NAMALWA (cell line): ENCODE measurements around the gene HCN4.

Source experiments
- DNase-seq: peaks from one replicate; pipeline ENCODE4 v3.0.0-alpha.2; 2015; ENCODE audit warnings: low spot score

HCN4 gene

DNA sequence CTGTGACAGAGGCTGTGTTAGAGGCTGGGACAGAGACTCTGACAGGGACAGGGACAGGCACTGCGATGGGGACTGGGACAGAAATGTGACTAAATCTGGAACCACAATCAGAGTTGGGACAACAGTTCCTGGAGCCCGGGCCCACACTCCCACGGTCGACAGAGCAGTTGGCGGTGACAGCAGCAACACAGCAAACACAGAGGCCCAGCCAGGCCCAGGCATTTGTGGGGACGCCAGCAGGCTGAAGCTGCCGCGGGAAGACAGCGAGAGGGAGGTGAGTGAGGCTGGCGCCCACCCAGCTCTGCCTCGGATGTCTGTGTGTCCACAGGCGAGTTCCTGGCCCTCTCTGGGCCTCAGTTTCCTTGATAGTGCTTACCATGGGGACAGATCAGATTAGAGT, 9.3 kb upstream of the HCN4 start:
- no peak for DNase-seq

DNA sequence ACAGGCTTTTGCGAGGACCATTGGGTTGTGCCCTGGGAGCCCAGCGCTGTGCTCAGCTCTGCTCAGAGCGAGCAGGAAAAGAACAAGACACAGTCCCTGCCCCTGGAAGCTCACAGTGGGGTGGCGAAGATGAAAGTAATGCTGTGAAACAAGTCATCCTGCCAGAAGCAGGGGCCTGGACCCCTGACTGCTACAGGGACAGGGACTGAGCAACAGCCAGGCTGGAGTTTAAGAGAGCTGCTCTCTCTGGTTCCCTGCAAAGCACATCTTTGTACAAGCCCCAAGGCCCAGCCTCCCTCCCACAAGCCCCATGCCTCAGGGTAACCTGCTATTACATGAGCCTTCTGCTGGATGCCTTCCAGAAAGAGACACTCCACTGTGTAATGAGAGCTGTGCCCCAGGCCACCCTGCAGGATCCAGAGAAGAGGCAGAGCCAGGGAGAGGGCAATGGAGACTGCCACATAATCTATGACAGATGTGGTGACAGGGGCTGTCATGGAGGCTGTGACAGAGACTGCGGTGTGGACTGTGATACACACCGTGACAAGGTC, 7.1 kb upstream of the HCN4 start:
- no peak for DNase-seq

DNA sequence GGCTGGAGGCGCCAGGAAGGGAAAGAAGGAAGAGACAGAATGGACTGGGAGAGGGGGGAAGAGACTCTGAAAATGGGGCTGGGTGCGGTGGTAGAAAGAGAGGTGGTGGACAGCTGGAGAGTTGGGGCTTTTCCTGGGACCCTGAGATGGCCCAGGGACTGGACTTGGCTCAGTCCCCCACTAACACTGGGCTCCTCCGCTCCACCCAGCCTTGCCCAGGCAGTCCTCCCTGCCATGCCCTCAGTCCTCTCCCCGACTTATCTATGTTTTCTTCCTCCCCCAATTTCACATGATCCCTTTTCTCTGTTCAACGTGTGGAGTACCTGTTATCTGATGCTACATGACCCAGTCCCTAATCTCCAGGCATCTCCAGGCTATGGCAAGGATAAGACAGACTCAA, 6.3 kb upstream of the HCN4 start:
- no peak for DNase-seq

DNA sequence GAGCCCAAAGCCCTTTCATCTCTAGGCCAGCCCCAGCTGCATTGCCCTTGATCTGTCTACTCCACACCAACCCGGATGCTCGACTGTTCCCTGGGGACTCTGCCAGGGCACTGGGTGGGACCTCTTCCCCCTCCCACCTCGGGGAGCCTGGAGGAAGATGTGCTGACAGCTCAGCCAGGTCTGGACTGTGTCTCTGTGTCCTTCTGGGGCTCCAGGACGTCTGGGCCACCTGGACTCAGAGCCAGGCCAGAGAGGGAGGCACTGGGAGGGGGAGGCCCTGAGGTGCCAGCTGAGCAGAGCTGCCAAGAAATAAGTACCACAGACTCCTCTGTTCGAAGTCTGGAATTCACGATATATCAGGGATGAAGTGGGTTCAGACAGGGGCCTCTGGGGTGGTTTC, 5.8 kb upstream of the HCN4 start:
- no peak for DNase-seq

DNA sequence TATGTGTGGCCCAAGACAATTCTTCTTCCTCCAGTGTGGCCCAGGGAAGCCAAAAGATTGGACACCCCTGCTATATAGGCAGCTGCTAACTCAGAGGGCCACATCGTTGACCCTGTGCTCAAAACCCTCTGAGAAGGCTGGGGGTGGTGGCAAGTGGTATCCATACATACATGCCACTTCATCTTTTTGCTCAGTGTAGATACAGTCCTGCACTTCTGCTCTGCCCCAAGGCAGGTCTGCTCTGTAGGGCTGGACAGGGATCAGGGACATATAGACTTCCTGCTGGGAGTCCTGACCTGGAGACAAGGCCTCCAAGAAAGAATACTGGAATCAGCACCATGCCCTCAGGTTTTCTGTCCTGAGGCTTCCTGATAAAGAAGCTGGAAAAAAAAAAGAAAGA, 4.5 kb upstream of the HCN4 start:
- DNase-seq: no peak

DNA sequence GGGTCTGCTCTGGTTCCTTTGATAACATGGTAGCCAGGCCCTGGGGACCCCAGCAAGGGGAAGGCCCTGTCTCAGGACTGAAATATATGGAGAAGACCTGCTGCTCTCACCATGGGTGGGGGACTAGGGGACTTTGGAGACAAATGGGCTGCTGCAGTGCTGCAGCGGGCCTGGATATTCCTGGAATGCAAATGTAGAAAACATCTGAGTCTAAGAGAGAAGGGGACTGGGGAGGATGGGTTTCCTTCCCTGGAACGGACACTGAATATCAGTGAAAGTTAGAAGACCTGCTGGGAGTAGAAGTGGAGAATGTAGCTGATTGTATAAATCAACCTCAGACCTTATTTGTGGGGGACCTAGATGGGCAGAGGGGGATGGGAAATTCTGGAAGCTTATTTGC, 3.1 kb upstream of the HCN4 start:
- no peak for DNase-seq

DNA sequence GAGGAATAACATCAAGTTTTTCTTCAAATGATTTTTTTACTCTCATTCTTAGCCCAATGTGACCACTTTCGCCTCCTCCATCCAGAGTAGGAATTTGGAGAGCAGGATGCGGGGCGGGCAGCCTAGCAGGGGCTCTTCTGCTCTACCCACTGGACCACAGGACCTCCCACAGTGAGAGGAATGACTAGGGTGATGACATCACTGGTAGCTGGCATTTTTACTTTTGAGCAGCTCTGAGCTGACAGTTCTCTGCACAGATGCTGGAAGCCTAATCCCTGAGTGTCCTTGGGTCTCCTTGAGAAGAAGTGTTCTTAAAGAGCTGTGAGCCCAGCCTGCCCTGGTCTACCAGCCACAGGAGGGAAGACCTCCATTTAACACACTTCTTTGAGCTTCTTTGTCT, 1.4 kb upstream of the HCN4 start:
- no peak for DNase-seq

DNA sequence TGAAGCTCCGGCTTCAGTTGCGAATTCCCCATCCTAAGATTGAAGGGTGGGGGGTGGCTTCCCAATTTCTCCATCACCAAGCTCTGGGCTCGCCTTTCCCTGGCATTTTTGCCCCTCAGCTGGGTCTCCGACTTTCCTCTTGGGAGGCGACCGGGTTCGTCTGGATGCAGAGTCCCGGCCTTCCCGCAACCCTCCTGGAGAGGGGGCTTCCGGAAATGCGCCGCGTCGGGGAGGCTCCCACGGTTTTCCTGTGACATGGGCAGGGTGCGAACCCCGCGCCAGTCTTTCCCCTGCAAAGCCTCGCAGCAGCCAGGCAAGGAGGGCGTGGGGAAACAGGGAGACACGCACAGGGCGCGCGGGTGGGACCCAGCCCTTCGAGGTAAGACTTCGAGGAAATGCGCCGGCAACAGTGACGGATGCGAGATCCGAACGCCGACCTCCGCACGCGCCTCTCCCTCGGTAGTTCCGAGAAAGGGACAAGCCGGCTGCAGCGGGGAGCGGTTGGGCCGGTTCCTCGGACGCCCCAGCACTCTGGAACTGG, 466 bp upstream of the HCN4 start:
- DNase-seq: no peak

DNA sequence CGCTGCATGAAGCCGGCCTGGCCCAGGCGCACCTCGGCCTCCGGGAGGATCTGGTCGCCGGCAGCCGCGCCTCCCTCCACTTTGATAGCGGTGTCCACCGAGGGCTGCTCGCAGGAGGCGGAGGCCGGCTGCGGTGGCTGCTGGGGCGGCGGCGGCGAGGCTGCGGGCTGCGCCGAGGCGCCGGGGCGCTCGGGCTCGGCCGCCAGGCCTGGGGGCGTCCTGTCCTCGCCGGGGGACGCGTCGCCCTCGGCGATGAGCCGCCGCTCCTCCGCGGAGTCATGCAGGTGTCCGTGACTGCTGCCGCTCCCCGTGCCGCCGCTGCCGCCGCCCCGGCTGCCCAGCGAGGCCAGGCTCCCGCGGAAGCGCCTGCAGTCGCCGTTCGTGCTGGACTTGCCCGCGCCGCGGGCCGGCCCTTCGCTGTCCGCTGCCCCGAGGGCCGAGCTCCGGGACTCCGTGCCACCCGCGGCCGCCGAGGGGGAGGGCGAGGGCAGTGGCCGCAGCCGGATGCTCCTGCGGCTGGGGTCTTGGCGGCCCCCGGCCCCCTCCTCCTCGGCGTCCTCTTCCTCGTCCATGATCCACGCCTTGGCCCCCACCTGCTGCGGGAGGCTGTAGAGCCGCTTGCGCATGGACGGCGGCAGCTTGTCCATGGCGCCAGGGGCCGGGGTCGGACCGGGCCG, 996 bp downstream of the HCN4 start:
- no peak for DNase-seq

DNA sequence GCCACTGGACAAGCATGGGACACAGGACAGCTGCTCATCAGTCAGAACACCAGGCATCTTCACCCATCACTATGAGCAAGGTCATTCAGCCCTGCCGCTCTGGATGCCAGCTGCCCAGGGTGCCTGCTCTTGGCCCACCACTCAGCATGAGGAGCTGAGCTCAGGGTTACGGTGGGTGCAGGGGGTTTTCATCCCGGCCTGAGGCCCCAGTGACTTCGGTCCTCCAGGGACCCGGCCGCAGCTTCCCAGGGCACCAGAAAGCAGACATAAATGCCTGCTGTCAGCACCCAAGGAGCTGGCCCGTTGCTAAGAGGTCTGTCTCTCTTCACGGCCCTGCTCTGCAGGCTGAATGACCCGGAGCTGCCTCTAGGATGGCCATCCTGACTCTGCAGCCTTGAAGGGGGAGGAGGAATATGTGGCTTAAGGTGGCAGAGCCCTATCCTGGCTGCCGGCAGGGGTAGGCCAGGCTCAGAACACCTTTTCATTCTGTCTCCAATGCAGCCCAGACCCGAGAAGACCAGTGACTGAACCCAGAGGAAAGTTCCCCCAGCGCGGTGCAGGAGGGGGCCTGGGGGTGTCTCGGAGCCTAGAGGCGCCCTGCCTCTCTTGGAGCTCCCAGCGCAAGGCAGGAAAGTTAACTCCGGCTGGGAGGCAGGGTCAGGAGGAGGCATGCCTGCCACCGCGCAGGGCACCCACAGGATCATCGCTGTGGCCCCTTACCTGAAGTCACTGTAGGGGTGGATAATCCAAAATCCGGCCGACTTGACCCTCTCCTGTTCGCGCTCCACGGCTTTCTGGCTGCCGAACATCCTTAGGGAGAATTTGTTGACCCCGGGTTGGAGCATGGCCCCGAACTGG, 1.8 kb downstream of the HCN4 start:
- DNase-seq: no peak

DNA sequence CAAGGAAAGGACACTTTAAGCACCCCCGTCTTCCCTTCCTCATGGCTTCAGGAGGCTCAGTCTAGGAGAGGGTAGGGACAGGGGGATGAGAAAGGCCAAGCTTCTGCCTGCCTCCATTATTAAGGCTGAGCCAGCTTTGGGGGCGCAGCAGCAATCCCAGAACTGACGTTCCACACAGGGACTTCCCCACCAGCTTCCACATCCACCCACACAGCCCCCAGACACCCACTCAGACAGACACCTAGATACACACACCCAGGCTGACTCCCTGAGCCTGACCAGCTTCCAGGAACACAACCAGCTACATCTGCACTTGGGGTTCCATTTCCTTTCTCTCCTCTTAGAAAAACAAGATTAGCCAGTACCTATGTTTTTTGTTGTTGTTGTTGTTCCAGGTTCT, 4.7 kb downstream of the HCN4 start:
- no peak for DNase-seq

DNA sequence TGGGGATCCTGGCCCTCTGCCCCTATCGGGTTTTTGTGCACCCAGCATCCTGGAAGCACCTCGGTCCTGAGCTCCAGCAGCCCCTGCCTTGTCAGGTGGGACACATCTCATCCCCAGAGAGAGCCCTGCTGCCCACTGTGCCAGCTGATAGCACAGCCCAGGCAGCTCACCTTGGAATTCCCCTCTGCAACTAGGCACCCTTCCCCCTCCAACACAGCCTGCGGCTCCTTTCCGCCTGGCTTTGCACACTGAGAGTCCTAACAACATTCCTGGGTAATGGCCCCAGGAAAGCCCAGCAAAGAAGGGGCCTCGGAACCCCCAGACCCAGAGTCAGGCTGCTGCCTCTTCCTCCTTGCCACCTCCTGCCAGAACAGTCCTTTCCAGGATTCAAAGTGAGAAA, 5.9 kb downstream of the HCN4 start:
- DNase-seq: no peak

DNA sequence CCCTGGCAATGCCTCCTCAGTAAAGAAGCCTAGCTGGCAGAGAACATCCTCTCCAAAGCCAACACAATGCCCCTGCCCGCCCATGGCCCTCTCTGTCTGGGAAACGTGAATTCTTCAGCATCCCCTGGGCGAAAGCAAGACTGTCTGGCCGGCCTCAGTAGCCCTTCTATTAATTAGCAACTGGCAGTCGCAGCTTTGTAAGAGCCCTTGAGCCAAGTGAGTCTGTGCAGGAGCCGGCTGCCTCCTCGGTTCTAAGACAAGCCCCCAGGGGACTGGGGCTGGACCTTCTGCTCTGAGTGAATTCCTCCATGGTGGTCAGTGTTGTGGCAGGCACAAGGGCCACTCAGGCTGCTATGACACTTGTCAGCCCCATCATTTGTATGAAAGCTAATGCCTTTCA, 7.4 kb downstream of the HCN4 start:
- DNase-seq: no peak

DNA sequence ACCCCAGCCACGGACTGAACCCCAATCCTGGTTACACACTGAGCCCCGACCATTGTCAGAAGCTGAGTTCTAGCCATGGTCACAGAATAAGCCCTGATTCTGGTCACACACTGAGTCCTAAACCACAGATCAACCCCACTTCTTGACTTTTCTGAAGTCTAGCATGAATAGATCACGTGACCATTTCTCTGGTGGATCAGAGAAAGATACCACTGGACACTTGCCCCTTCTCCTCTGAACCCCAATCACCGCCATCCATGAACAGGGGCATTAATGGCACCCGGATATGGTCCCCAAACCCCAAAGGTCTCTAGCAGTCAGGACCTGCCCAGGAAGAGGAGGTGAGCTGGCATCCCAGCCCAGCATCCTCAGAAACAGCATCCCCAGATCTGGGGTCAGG, 9.1 kb downstream of the HCN4 start:
- DNase-seq: no peak

DNA sequence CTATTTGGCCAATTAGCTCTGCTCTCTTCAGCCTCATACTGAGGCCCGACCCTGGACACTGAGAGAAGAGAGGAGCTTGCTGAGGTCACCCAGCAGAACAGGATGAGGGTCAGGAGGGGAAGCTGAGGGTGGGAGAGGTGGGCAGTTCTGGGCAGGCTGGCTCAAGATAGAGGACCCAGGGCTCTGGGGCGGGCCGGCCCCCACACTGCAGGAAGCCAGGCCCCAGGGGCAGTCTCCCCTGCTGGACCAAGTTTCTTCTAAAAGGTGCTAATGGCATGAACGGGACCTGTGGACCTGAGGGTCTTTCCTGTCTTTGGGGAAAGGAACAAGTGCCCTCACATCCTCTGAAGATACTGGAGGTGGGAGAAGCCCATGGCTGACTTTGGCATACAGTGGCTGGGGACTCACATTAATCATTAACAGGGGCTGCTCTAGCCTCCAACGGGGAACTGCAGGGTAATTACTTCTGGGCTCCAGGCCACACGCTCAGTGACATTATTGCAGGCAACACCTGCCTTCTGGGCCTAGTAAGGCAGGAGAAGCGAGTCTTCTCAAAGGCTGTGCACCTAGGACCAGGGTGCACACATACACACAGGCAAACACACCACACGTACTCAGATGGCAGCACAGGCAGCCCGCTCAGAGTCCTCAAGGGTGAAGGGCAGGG, 10.6 kb downstream of the HCN4 start:
- DNase-seq: no peak

DNA sequence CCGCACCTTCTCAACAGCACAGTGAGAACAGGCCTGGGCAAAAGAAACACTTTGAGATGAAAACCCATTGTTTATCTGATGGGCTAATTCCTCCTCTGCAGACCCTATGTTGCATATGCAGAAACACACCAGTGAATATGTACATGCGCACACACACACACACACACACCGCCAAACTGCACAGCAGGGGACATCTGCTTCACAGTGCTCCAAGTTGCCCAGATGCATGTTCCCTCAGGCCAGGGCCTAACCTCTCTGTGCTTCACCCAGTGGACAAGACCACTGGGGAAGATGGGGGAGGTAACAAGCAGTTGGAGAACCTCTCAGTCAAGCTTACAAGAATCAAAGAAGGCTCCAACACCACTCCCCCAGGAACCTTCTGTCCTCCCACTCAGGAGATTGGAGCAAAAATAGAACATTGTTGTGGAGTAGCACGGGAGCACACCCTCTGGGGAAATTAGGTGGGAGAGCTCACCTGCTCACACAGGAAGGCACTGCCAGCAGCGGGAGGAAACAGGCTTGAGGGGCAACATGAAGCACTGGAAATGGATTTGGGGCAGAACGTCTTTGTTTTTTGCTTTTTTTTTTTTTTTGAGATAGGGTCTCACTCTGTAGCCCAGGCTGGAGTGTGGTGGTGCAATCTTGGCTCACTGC, 13.0 kb downstream of the HCN4 start:
- no peak for DNase-seq

DNA sequence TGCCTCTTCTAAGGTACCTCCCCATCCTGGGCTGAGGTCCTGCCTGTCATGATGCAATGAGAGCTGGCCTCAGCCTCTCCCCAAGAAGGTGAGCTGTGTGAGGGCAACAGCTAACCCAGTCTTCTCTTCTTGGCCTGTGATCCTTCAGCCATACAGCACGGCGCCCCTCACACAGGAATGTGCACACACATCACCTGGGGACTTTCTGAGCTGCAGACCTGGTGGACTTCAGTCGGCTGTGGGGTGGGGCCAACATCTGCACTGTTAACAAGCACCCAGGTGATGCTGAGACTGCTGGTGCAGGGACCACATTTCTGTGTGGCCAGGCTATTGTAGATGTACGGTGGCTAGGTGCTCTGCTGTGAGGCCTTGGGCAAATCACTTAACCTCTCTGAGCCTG, 14.5 kb downstream of the HCN4 start:
- DNase-seq: no peak

DNA sequence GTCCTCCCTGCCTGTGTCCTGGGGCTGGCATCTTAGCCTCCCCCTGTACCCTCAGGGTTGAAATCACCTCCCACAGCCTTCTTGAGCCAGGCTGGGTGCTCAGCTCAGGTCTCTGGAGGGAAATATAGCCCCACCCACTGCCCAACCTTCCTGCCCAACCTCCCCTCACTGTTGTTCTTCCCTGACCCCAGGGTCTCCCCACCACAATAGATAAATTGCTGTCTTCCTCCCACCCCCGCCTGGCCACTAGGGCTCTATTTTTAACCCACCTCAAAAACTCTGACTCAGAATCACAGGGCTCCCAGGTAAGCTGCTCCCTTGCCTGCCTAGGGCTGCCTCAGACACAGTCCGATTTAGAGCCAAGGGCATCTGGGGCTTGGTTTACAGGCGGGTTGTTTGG, 15.0 kb downstream of the HCN4 start:
- DNase-seq: no peak

DNA sequence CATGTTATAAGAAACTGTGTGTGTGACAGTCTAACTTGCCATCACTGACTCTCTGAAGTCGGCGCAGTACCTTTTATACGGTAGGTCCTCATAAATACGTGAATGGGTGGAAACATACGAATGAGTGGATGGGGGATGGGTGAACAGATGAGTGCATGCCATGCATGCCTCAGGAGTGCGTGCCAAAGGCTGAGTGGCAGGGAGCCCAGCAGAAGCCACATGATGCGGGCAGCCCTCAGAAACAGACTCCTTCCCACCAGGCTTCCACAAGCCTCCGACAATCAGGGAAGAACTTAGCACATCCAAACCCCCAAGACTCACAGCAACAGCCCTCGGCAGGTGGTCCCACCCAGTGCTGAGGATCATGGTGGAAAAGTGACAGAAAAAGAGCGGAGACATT, 16.7 kb downstream of the HCN4 start:
- no peak for DNase-seq

DNA sequence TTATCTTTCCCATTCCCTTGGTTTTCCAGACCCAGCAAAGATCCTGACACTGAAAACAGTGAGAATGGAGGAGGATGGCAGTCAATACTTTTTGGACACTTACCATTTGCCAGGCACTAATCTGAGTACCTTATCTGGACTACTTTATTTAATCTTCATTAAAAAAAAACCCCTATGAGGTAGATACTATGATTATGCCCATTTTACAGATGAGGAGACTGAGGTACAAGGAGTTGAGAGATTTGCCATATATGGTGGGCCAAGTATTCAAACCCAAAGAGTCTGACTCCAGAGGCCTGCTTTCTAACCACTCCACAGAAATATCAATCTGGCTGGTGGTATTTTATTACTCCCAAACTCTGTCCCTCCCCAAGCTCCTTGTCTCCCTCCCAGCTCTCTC, 19.6 kb downstream of the HCN4 start:
- no peak for DNase-seq

DNA sequence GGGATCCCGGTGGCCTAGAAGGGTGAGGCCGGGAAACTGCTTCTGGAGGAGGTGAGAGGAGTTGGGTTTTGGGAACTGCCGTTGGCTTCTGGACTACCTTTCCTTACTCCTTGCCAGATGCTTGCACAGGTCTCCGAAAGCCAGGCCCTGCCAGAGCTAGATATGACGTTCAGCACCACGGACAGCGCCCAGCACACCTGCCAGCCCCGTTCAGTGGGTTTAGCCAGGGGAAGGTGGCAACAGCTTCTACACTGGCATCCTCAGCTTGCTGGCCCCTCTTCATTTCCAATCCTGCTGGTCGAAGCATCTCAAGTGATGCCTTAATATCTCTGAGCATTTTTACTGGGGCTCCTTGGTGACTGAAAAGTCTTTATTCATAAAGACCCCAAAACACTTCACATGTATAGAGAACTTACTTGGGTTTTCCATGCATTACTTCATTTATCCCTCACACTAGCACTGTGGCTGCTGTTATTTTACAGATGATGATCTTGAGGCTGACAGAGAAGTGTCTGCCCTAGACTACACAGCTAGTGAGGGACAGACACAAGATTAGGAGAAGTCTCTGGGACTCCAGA, 21.9 kb downstream of the HCN4 start:
- peak; percentile 58 for DNase-seq

DNA sequence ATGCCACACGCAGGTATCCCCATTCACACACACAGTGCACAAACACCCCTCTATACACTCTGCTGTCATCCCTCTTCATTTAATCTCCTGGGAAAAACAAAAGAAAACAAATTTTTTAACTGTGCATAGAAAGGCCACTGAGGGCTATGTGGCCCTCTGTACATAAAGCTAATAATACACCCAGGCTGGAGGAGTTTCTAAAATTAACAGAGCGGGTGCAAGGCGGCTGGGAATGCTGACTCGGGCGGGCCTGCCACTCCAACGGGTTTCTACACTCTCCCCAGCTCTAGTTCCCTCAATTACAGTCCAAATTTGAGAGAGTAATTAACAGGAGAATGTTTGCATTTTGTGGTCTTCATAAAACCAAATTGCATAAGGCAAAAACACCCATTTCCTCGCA, 23.1 kb downstream of the HCN4 start:
- no peak for DNase-seq
